Pons (tissue), 1 donor: ENCODE measurements around the gene EIF3C.
"Not testable (repeated sequence)": the region's sequence is repeated elsewhere in the genome, so short reads cannot be mapped to it uniquely, and the experiment has no call there.

Source experiments
- DNase-seq: peaks from one replicate; pipeline ENCODE4 v3.0.0-alpha.2; 2016; ENCODE audit warnings: low spot score

Gene EIF3C

GRCh38 chr16:28711220-28712083 lies at the start of gene EIF3C:
TSS of gene EIF3C (plus strand) at chr16:28711464. CDS start at chr16:28711687, 223 bp downstream.
- not testable (repeated sequence) for DNase-seq

- DNase-seq, result not testable (repeated sequence)
These were observed 45.0 kb upstream of the EIF3C start for GRCh38 chr16:28666264-28666663.

GRCh38 chr16:28667480-28667879 lies 43.8 kb upstream of the EIF3C start:
- not testable (repeated sequence) for DNase-seq

GRCh38 chr16:28668199-28668598 lies 43.1 kb upstream of the EIF3C start:
- not testable (repeated sequence) for DNase-seq

GRCh38 chr16:28688327-28688952 lies 22.8 kb upstream of the EIF3C start:
- not testable (repeated sequence) for DNase-seq

- not testable (repeated sequence) for DNase-seq
These were observed 21.8 kb upstream of the EIF3C start for GRCh38 chr16:28689425-28689824.

- DNase-seq, result not testable (repeated sequence)
These were observed 19.5 kb upstream of the EIF3C start for GRCh38 chr16:28691722-28692121.

- DNase-seq, result not testable (repeated sequence)
These were observed 17.9 kb upstream of the EIF3C start for GRCh38 chr16:28693257-28693950.

- DNase-seq, result not testable (repeated sequence)
These were observed 11.5 kb upstream of the EIF3C start for GRCh38 chr16:28699792-28700191.

- not testable (repeated sequence) for DNase-seq
These were observed 10.9 kb upstream of the EIF3C start for GRCh38 chr16:28700349-28700748.

GRCh38 chr16:28701384-28701783 lies 9.9 kb upstream of the EIF3C start:
- DNase-seq, result not testable (repeated sequence)

GRCh38 chr16:28704246-28704645 lies 7.0 kb upstream of the EIF3C start:
- DNase-seq, result not testable (repeated sequence)

GRCh38 chr16:28722852-28723650 lies 11.8 kb downstream of the EIF3C start:
- DNase-seq, result not testable (repeated sequence)

- DNase-seq, result not testable (repeated sequence)
These were observed 20.0 kb downstream of the EIF3C start for GRCh38 chr16:28731253-28731652.

- DNase-seq, result not testable (repeated sequence)
These were observed 21.3 kb downstream of the EIF3C start for GRCh38 chr16:28732455-28733124.

- DNase-seq, result not testable (repeated sequence)
These were observed 28.5 kb downstream of the EIF3C start for GRCh38 chr16:28739787-28740186.

- not testable (repeated sequence) for DNase-seq
These were observed 29.4 kb downstream of the EIF3C start for GRCh38 chr16:28740631-28741030.

- DNase-seq, result not testable (repeated sequence)
These were observed 30.0 kb downstream of the EIF3C start for GRCh38 chr16:28741295-28741694.

GRCh38 chr16:28746618-28747350 lies 35.5 kb downstream of the EIF3C start:
- DNase-seq, result not testable (repeated sequence)

- not testable (repeated sequence) for DNase-seq
These were observed 38.8 kb downstream of the EIF3C start for GRCh38 chr16:28749997-28750465.
